GM12874 (cell line): ENCODE results near the gene ARHGAP12.

Experiments
- TF ChIP-seq, protein P1 (sequence below): IDR thresholded peaks from 2 replicates; pipeline ENCODE4 v1.5.1; 2011; ENCODE audit warnings: low read depth, mild to moderate bottlenecking, control low read depth, low read length, moderate library complexity; ENCODE audit not compliant: insufficient read depth

The ARHGAP12 gene

DNA sequence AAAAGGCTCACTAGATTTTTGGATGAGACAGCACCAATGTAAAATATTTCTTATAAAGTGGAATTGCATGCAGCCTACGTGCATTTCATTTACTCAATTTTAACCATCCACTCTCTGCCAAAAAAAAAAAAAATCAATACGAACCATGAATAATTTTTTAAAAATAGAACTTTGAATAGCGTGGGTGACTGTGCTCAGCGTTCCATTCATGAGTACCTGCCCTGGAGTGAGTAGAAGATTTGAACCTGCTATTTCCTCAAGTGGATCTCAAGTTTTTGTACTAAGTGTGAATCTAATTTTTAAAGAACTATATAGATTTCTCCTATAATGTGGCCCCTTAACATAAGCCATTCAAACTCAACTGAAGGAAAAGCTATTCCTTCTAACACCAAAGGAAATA is 105.3 kb downstream of the ARHGAP12 start:
- TF ChIP-seq, protein P1, sequence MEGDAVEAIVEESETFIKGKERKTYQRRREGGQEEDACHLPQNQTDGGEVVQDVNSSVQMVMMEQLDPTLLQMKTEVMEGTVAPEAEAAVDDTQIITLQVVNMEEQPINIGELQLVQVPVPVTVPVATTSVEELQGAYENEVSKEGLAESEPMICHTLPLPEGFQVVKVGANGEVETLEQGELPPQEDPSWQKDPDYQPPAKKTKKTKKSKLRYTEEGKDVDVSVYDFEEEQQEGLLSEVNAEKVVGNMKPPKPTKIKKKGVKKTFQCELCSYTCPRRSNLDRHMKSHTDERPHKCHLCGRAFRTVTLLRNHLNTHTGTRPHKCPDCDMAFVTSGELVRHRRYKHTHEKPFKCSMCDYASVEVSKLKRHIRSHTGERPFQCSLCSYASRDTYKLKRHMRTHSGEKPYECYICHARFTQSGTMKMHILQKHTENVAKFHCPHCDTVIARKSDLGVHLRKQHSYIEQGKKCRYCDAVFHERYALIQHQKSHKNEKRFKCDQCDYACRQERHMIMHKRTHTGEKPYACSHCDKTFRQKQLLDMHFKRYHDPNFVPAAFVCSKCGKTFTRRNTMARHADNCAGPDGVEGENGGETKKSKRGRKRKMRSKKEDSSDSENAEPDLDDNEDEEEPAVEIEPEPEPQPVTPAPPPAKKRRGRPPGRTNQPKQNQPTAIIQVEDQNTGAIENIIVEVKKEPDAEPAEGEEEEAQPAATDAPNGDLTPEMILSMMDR = no peak

DNA sequence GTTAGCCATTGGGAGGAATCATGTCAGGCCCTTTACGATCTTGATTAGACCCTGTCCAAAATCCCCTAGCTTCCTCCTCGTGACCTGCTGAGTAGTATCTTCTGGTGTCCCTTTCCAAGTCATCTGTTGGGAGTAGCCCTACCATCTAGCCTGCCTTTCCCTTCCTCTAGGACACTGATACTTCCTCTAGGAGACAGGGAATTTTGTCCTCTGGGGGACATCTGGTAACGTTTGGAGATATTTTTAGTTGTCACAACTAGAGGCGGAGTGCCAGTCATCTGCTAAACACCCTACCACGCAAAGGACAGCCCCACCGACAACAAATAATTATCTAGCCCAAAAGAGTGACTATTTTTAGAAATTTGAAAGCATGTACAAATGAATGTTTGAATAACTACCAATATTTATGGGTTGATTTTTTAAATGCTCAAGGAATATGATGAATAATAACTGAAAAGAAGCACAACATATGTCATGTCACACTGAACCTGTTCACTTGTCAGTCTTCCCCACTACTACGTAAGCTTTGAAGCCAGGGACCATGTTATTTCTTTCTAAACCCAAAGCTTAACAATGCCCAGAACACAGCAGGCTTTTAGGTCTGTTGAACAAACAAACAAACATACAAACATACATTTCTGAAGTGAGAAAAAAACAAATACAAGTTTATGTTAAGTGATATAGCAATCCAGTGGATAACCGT is 105.9 kb downstream of the ARHGAP12 start:
- TF ChIP-seq, protein P1 = no peak

DNA sequence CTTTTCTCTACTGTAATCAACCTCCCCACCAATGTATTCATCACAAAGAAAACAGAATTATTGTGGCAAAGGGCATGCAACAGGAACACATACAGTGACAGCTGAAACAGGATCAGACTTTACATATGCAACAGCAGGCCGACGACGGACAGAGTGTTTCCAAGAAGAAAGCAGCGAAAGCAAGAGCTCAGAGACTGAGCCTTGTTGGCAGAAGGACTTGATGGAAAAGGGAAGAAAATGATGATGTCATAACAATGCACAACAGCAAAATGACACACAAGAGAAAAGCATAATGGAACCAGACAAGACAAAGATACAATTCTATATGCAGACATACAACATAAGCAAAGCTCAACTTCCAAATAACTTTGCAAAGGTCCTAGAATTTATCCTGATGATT is 106.5 kb downstream of the ARHGAP12 start:
- TF ChIP-seq, protein P1 = no peak

DNA sequence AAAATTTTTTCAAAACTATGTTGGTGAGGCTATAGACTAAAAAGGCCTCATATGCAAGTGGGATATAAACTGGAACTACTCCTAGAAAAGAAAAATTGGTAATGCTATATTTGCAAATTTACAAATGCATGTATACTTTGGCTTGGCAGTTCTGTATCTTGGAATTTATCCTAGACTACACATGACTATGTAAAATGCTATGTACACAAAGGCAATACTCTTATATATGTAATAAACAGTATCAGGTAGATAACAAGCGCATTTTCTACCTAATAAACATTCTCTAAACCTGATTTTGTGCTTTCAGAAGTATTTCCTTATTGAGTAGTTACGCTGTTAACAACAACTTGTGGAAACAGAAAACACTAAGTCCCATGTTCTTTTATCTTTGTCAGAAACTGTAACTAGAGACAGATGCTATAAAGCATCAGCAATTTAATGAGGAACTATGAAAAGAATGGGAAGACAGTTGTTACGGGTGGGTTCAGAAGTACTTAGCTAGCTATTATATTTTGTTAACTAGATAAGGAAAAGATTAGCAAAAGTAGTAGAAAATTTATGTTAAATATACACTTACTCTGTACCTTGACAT is 107.8 kb downstream of the ARHGAP12 start:
- TF ChIP-seq, protein P1 = no peak

DNA sequence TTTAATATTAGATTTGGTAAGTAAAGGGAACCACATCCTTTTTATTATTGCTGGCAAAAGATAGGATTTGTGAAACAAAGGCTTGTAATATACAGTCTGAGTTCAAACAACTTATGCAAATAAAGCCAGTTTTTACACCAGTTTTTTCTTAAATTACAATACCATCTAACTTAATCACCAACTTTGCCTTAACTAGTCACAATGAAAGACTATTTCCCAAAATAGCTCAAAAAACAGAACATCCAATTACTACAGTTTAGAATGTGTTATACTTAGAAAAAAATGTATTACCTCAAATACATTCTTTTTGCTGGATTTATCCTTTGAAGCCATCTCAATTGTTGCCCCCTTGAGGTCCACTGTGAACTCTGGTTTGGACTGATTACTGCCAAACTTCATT is 108.5 kb downstream of the ARHGAP12 start:
- TF ChIP-seq, protein P1 = no peak

DNA sequence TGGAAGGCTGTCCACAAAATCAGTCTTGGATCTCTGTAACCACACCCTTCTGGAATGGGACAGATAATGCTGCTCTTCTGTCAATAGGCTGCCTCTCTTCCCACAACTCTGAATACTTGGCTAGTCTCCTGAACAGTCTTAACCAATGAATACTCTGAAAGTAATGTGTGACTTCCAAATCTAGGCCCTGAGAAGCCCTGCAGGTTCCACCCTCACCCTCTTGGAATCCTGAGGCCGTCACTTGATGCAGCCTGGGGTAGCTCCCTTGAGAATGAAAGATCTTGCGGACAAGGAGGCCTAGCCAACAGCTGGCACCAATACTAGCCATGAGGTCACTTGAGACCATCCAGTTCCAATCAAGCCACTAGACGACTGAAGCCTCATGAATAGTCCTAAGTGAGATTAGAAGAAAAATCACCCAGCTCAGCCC is 109.2 kb downstream of the ARHGAP12 start:
- TF ChIP-seq, protein P1 = no peak

DNA sequence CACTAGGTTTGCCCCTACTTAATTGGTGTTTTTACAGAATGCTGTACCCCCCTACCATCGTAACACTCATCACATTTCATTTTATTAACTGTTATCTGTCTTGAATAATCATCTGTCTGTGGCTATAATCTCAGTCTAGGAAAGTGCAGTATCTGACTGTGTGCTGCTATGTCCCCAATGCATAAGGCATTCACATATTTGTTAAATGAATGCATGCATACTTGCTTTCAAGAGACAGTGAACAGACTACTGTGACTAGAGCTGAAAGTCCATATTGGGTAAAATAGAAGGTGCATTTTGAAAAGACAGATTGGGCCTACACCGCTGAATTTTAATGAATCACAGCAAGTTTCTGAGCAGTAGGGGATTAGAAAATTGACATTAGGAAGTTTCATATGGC is 112.3 kb downstream of the ARHGAP12 start:
- TF ChIP-seq, protein P1 = no peak
